Inferior parietal cortex (tissue), 1 donor: ENCODE measurements around the gene IFNA8.
"Not testable (repeated sequence)": the region's sequence is repeated elsewhere in the genome, so short reads cannot be mapped to it uniquely, and the experiment has no call there.

Source experiments
- DNase-seq: peaks from one replicate; pipeline ENCODE4 v3.0.0-alpha.2; 2016; ENCODE audit errors: extremely low spot score

The IFNA8 gene

DNA sequence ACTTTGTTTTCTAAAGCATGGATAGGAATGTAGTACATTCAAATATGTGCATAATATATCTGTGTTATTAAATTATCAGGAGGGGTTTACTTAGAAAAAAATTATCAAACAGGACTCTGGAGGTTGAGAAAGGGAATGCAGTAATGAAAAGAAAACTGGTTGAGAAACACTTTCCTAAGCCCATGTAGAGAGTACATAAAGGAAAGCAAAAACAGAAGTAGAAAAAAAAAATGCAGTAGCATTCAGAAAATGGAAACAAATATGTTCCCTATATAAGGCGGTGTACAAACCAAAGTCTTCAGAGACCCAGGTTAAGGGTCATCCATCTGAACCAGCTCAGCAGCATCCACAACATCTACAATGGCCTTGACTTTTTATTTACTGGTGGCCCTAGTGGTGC is at the start of gene IFNA8:
Gene IFNA8 (plus strand): TSS at position 301 of the 400 bp plus-strand sequence. CDS start 60 bp downstream, at position 361.
- DNase-seq: no peak

DNA sequence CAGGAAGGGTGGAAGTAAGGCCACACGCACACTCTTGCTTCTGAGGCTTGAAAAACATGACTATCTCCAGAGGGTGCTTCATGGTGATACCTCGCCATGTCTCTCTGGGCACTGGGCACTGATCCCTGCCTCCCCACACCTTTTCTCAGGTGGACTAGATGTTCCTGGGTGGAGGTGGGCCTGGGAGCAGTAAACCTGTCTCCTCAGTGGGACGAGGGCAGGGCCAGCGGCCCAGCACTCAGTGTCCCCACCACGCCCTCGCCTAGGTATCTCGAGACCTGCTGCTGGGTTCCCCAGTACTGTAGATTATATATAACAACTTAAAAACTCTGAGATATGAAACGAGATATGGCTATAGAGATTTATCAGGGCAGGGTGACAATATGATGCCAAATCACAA is 46.6 kb upstream of the IFNA8 start:
- no peak for DNase-seq

DNA sequence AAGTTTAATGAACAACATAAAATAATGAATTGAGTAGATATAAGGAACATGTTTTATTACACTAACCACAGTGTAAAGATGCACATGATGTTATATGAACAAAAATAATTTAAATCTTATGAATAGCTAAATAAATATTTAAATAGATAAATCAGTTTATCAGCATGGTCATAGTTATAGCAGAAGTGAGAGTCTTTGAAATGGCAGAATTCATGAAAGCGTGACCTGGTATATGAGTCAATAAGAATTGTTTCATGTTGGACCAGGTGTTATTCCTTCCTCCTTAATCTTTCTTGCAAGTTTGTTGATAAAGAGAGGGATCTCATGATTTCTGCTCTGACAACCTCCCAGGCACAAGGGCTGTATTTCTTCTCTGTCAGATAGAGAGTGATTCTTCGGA is 41.7 kb upstream of the IFNA8 start:
- DNase-seq: not testable (repeated sequence)

DNA sequence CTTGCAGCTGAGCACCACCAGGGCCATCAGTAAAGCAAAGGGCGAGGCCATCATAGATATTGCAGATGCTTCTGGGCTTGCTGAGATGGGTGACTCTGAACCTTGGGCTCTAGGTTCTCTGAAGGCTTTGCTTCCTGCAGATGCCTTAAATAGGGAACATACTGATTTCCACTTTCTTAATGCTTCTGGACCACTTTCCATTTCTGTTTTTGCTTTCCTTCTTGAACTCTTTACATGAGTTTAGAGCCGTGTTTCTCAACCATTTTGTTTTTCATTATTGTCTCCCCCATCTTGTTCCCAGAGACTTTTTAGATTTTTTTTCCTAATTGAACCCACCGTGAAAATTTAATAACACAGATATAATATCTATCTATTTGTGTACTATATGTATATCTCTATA is 41.0 kb upstream of the IFNA8 start, which contains the start of gene IFNA13:
Gene IFNA13 (minus strand): TSS at position 101 of the 400 bp plus-strand sequence. CDS start 47 bp downstream, at position 54.
- no peak for DNase-seq

DNA sequence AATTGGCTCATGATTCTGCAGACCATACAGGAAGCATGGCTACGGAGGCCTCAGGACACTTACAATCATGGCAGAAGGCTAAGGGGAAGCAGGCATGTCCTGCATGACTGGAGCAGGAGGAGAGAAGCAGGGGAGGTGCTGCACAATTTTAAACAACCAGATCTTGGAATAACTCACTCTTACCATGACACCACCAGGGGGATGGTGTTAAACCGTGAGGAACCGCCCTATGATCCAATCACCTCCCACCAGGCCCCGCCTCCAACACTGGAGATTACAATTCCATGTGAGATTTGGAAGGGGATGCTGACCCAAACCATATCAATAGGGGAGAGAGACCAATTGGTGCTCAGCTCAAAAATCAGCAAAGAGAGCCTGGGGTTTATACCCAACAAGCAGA is 37.5 kb upstream of the IFNA8 start:
- not testable (repeated sequence) for DNase-seq

DNA sequence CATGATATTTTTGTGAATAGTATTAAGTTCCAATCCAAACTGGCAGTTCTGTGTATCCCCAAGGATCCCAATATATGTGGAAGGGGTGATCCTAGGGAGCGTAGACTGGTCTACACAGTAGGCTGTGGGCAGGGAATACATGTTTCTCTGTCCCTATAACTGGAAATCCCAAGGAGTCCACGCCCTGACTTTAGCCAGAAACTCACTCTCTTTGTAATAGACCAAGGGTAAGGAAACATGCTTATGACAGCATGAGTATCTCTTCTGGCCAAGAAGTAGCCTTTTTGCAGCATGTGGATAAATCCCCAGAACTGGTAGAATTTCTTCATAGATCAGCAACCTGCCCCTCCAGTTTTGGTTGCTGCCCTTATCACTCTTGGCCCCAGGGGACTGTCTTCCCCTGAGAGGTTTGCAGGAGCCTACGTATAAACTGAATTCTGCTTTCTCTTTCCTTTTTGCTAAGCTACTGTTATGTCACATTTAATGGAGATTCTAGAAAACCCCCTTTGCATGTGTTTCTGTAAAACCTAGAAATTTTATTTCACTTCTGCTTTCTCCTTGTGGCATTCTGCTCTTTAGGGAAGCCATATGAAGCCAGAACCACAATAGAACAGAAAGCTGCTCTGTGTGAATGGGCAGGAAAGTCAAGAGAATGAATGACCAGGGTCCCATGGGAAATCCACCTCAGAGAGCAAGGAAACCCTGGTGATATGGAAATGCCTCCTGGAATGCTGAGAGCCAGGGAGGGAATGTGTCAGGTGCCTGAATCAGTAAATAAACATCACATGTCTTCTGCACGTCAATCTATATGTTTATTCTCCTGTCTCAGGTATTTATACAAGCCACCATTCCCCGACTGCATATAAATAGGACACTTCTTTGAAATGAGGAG is 27.2 kb upstream of the IFNA8 start:
- no peak for DNase-seq

DNA sequence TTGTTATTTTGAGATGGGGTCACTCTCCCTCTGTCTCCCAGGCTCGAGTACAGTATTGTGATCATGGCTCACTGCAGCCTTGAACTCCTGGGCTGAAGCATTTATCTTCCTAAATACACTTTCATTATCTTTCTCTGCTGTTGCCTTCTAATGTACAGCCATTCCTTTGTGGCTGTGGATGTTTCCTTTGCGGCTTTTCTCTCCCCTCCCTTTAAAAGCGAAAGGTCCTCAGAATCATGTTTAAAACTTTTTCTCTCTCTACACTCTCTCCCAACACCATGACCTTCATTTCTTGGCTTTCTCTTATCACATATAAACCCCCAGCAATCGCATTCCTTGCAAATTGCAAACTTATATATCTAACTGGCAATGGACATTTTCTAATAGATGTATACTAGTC is 25.3 kb upstream of the IFNA8 start:
- DNase-seq: no peak

DNA sequence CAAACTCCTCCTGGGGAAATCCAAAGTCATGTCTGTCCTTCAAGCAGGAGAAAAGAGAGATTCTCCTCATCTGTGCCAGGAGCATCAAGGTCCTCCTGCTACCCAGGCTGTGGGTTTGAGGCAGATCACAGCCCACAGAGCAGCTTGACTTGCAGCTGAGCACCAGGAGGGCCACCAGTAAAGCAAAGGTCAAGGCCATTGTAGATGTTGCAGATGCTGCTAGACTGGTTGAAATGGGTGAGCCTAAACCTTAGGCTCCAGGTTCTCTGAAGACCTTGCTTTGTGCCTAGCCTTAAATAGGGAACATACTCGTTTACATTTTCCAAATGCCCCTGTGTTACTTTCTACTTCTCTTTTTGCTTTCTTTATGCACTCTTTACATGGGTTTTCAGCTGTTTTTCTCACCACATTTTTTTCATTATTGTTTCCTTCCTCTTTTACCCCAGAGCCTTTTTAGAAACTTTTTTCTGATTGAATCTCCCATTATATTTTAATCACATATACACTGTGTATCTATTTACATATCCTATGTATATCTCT is 23.7 kb upstream of the IFNA8 start, which contains the start of gene IFNA2:
Gene IFNA2 (minus strand): TSS at position 268 of the 540 bp plus-strand sequence. CDS start 69 bp downstream, at position 199.
- no peak for DNase-seq

DNA sequence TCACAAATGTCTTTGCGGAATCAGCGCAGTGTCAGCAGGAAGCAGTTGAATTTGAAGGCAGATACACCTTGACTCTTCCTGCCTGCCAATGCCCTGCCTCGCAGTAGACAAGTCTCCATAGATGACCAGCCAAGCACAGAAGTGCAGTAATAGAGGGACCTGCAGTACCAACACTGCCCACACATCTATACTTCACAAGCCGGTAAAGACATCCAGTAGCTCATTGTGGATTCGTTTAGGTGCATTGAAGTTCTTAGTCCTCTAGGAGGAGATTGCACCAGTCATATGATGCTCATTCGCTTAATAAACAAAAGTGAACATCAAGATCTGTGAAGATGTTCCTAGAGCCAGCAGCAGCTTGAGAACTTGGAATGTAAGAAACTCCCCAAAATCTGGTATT is 16.6 kb upstream of the IFNA8 start:
- DNase-seq: no peak

DNA sequence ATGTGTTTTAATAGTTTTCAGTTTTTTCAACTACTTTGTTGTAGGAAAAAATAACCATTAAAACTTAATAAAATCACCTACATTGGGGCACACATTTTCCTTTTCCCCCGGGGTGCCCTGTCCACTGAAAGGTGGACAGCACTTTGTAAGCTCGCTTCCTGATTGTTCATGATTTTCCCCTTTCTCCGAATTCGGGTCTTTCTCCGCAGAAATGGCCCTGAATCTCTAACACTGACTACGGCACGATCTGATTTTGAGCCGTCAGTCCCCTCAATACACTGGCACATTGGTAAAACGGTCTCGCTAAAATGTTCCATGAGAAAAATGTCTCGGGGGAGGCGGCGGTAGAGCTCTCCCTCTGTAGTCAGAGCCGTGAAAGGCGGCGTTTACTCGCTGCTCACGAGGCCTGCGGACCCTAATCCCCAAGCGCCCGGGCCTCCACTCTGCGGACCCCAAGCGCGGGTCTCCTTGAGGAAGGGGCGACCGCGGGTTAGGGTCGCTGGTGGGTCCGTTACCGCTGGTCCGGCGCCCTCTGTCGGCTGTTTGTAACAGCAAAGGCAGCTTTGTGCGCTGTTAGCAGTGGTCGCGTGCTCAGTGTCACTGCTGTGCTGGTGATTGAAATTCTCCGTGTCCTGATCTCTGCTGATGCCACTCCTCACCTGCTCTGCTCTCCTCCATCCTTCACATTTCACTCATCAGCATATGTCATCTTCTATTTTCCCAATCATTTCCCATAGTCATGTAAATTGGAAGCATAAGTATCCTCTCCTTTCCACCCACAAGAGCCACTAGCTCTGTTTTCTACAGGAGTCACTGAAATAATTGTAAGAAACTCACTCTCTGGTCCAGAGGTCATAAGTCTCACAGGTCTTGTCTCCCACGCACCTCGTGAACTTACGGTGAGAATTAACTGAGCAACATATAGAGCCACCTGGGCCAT is 12.9 kb upstream of the IFNA8 start:
- DNase-seq: peak; percentile 60

DNA sequence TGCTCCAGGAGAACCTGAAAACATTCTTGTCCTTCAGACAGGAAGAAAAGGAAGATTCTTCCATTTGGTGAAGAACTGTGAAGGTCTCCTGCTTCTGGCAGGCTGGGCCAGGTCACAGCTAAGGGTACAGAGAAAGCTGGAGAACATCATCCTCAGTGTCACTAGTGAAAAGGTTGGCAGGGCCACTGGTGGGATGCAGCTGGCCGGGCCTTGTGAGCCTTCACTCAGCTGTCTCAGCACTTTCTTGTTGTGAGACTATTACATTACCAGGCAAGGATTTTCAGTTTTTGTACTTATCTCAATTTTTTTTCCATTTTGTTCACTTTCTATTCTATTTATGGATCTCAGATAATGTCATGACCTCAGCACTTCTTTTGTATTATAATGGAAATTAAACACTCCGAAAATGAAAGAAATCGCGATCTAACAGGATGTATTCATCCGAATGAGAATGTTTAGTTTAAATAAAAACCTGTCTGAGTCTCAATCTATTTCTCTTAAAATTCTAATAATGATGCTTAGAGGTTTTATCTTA is 9.9 kb upstream of the IFNA8 start:
- DNase-seq: no peak

DNA sequence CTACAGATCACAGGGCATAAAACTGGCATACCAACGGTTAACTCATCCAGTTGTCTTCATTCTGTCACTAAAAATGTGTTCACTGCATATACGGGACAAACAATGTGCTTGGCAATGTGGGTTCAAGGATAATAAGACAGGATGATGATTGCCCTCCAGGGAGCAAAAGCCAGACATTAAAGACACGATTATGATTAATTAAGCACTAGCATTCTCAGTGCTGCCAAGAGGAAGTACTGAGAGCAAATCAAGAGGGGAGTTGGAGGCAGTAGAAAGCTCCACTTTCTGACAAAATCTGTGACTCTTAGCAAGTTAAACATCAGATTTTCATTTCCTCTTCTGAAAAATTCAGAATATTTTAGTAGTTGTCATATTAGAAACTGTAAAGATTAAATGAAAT is 9.0 kb upstream of the IFNA8 start:
- no peak for DNase-seq

DNA sequence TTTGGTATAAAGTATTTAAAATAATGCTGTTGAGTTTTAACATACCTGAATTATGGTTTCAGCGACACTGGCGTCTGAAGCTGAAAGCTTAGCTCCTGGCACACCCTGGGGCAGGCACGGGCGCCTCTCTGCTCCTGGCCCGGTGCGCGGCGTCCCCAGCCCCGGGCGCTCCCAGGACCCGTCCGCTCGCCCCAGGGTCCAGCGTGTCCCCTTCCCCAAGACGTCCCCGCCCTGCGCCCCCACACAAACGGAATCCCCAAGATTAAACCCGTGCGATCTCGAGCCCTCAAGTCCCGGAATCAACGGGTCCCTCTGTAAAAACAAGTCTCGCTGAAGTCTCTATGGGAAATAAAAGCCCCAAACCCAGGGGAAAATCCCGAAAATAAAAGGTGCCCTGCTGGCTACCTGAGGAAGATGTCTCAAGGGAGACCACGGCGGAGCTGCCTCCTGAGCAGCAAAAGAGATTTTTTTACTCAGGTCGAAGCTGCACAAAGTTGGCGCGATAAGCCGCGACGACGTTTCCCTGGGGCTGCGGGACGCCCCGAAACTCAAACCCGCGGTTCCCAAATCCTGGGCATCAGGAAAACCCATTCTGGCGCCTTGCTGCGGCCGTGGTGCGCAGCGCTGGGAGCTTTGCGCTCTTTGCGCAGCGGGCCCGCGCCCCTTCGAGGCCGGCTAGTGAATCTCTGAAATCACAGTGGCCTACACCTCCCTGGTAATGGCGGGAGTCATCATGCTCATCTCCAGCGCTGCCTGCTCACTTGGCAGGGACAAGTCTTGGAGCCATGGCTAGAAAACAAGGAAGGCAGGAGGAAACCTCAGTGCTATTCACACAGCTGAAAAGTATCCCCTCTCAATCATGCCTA is 6.3 kb upstream of the IFNA8 start:
- DNase-seq: no peak

DNA sequence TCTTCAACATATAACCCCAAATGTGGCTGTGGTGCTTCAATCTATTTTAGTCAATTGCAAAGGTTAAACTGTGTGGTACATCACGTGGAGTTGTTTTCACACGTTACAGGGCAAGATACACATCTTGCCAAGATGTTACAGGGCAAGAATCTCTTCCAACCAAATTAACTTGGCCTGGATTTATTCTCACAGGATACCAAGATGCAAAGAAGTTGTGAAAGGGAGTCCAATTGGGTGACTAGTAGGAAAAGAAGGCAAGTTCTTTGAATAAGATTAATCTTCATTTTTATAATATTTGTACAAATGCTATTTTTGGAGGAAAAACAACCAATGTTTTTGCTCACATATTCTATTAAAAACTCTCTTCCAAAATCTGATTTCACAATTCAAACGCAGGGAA is 4.8 kb upstream of the IFNA8 start:
- DNase-seq: no peak

DNA sequence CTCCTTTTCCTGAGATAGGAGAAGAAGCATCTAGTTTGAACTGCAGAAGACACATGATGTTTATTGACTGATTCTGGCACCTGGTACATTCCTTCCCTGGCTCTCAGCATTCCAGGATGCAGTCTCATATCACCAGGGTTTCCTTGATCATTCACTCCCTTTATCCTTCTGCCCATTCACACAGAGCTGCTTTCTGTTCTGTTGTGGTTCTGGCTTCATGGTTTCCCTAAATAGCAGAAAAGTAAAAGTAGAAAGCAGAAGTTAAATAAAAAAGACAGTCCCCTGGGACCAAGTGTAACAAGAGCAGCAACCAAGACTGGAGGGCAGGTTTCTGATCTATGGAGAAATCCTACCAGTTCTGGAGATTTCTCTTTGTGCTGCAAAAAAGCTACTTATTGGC is 3.2 kb downstream of the IFNA8 start:
- DNase-seq: no peak

DNA sequence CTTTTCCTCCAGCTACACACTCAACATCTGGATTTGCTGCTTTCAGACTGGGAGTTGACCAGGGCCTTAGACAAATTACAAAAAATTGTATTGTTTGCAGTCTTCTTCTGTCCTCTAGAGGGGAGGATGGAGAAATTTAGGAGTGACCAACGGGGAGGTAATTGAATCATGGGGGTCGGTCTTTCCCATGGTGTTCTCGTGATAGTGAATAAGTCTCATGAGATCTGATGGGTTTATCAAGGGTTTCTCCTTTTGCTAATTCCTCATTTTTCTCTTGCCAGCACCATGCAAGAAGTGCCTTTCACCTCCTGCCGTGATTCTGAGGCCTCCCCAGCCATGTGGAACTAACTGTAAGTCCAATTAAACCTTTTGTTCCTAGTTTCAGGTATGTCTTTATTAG is 4.2 kb downstream of the IFNA8 start:
- no peak for DNase-seq

DNA sequence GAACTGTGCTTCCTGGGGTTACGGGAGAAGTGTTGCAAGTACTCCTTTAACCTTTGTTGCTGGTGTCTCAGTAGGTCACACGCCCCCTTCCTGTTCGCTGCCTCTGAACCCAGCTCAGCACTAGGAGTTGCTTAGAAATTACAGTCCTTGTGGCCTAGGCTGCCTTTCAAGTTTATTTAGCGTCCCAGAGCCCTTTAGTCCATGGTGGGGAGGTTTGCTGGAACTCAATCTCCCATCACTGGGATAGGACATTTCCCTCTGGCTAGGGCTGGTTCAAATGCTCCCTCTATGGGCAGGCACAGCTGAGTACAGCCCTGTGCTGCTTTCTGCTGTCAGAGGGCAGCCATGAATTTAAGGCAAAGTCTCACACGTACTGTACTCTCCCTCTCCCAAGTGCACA is 4.7 kb downstream of the IFNA8 start:
- DNase-seq: peak; percentile 33

DNA sequence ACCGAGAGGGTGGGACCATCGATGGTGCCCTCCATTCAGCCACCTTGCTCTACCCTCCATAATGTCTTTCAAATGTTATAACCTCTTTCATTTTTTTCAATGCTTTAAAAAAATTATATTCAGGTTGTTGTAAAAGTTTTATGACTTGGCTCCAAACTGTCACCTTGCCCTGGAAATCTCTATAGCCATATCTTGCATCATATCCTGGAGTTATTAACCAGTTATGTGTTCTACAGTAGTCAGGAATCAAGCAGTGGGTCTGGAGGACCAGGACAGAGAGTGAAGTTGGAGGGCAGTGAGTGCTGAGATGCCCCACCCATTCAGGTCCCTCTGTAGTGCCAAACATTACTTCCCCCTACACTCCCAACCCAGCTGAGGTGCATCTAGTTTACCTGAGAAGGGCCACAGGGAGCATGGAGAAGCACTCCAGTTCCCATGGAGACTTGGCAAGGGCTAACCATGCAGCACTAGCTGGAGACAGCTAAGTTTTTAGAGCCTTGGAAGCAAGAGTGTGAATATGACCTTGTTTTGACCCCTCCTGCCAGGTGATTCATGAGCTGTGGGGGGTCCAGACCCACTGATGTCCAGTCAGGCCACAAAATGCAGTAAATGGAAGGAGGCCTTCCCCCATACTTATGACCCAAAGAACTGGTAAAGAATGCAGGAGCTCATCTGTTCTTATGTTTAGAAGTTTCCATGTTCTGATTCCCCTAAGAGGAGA is 5.5 kb downstream of the IFNA8 start:
- no peak for DNase-seq

DNA sequence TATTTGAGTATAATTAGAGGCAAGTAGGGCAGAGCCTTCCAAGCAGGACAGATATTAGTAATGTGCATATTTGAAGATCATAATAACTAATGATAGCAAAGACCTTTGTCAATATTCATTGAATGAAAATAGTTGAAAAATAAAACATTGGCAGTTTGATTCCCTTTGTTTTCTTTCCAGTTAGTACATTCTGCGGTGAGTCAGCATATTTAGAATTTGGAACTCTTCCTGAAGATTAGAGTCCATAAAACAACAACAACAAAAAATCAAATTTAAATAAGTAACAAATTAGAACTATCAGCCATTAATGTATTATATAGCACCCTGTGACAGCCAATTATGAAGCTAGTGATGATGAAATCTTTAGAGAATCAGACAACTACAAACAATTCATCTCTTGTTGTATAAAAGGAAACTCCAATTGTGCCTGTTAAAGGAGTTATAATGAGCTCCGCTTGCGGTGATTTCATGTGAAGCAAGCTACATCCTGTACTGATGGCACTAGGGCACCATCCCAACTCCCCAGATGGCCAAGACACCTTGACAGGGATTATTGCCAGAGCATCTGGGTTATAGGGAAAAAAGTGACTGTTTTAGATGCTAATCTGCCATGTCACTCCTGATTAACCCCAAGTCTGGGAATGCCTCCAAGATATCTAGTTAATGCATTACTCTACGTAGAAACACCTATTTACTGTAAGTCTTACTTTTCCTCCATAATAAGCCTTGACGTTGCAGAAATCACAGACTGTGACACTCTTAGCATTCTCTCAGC is 6.8 kb downstream of the IFNA8 start:
- no peak for DNase-seq
